ENCODE results near the gene SPTBN5.

DNA sequence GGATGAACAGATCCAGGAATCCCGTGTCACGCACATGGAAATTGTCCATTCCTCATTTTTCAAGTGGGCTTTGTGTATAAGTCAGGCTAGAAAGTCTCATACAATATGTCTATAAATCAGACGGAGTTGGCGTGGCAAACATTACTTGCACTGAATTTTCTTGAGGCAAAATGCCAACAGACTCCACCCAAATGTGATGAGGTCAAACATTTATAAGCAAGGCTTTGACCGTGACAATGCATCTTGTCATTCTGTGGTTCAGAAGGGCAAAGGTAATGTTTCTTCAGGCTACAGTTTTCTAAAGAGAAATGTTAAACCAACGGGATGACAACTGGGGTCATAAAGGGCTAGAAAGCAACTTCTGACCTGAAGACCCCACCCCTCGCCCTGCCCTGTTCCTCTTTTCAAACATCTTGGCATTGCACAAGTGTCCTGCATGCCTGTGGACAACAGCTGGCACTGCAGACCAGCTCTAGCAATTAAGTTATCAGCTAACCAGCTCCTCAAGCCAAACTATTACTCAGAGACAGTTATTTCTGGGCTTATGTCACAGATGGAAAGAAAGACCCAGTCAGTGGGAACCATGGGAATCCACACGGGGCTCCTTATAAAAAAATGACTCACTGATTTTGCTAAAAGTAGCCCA lies 36.5 kb upstream of the SPTBN5 start:
- TF ChIP-seq SIN3A (IDR thresholded peaks at IDR 0.05; ENCODE audit: borderline replicate concordance, insufficient read depth, low read depth, low read length) (no peak), CTCF (IDR thresholded peaks at IDR 0.05) (no peak; the same call in 1 of the 2 replicates), TCF7L2 (IDR thresholded peaks at IDR 0.05; ENCODE audit: low read depth, low read length) (no peak)
- TF ChIP-seq, protein P1, sequence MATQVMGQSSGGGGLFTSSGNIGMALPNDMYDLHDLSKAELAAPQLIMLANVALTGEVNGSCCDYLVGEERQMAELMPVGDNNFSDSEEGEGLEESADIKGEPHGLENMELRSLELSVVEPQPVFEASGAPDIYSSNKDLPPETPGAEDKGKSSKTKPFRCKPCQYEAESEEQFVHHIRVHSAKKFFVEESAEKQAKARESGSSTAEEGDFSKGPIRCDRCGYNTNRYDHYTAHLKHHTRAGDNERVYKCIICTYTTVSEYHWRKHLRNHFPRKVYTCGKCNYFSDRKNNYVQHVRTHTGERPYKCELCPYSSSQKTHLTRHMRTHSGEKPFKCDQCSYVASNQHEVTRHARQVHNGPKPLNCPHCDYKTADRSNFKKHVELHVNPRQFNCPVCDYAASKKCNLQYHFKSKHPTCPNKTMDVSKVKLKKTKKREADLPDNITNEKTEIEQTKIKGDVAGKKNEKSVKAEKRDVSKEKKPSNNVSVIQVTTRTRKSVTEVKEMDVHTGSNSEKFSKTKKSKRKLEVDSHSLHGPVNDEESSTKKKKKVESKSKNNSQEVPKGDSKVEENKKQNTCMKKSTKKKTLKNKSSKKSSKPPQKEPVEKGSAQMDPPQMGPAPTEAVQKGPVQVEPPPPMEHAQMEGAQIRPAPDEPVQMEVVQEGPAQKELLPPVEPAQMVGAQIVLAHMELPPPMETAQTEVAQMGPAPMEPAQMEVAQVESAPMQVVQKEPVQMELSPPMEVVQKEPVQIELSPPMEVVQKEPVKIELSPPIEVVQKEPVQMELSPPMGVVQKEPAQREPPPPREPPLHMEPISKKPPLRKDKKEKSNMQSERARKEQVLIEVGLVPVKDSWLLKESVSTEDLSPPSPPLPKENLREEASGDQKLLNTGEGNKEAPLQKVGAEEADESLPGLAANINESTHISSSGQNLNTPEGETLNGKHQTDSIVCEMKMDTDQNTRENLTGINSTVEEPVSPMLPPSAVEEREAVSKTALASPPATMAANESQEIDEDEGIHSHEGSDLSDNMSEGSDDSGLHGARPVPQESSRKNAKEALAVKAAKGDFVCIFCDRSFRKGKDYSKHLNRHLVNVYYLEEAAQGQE (IDR thresholded peaks at IDR 0.05; ENCODE audit: insufficient read depth in 1 of 2, low read depth in 2 of 2, low read length in 1 of 2): no peak
